GM12878 (cell line): ENCODE results near the gene UBQLN4. TPM values are rescaled to one million over a fixed set of nuclear protein-coding genes. Genes with fewer than 3 reads are reported as not detected.

Experiments used
- ATAC-seq: fragments of 200-7000 bp; cut with Tn5 transposase; 3 replicates; pipeline ENCODE4 v1.9.1; 2020; ENCODE audit warnings: mild to moderate bottlenecking, moderate library complexity
- BruUV-seq: library from RNA; stranded (reverse); fragments of 400-500 nt; replicated peaks from 2 replicates; lab custom pipeline; 2021; lab: Mats Ljungman, UMichigan
- CTCF ChIA-PET: fragments of 300-600 bp; sonication (Branson Sonifier 250); formaldehyde crosslinking; extraction: SDS; loops from one replicate; lab custom pipeline; 2021; ENCODE audit warnings: inconsistent platforms; lab: Yijun Ruan, JAX
- POLR2A ChIA-PET: fragments of 350-600 bp; formaldehyde crosslinking; extraction: SDS; loops from one replicate; lab custom pipeline; 2021; ENCODE audit warnings: inconsistent platforms; lab: Charles Lee
- RAD21 ChIA-PET: fragments of 300-600 bp; sonication (Branson Sonifier 250); formaldehyde crosslinking; loops from one replicate; lab custom pipeline; 2023; ENCODE audit warnings: antibody characterized with exemption; ENCODE audit not compliant: unreplicated experiment; lab: Charles Lee
- SMC1A ChIA-PET: fragments of 300-600 bp; sonication (Branson Sonifier 250); formaldehyde crosslinking; loops from one replicate; lab custom pipeline; 2023; ENCODE audit not compliant: unreplicated experiment, uncharacterized antibody; lab: Charles Lee
- DNase-seq: peaks from one replicate; pipeline ENCODE4 v3.0.0-alpha.2; 2011; ENCODE audit warnings: low read depth, low spot score
- FAIRE-seq: peaks from 3 replicates; lab custom pipeline; 2011; peaks lifted over from hg19 to GRCh38; lab: Jason Lieb, UNC
- H2AFZ ChIP-seq: 2 replicates; pipeline ENCODE4 v1.6.0; 2011; ENCODE audit warnings: low read depth, low read length, control low read depth; ENCODE audit not compliant: control insufficient read depth
- H3K27ac ChIP-seq: 2 replicates; pipeline ENCODE4 v1.5.1; 2011; ENCODE audit warnings: control low read depth; ENCODE audit not compliant: control insufficient read depth, insufficient read depth
- H3K27me3 ChIP-seq, 2 experiments: replicated peaks in 1 of 2; 2 replicates each; pipeline versions ENCODE4 v1.6.0 to v1.6.1; 2011; ENCODE audit warnings: low read length in 1 of 2; ENCODE audit not compliant: control insufficient read depth in 2 of 2, insufficient read depth in 2 of 2
- H3K36me3 ChIP-seq, 2 experiments: 2 replicates each; pipeline ENCODE4 v1.5.1; 2011; ENCODE audit warnings: low read length in 1 of 2; ENCODE audit not compliant: control insufficient read depth in 2 of 2, insufficient read depth in 2 of 2
- H3K4me1 ChIP-seq: 2 replicates; pipeline ENCODE4 v1.6.1; 2011; ENCODE audit warnings: mild to moderate bottlenecking, low read length, moderate library complexity, mixed read lengths; ENCODE audit not compliant: control insufficient read depth, insufficient read depth
- H3K4me2 ChIP-seq: 2 replicates; pipeline ENCODE4 v1.6.0; 2011; ENCODE audit warnings: control low read depth; ENCODE audit not compliant: control insufficient read depth, insufficient read depth
- H3K4me3 ChIP-seq: fragments of 200-600 bp; sonication (generic); 2 replicates; pipeline ENCODE4 v1.5.1; 2016
- H3K79me2 ChIP-seq: 2 replicates; pipeline ENCODE4 v1.6.0; 2011; ENCODE audit warnings: low read length; ENCODE audit not compliant: control insufficient read depth, insufficient read depth
- H3K9ac ChIP-seq: 2 replicates; pipeline ENCODE4 v1.8.0; 2011; ENCODE audit warnings: low read length, control low read depth, mixed read lengths; ENCODE audit not compliant: control insufficient read depth, insufficient read depth
- H3K9me3 ChIP-seq: replicated peaks from 3 replicates; pipeline ENCODE4 v1.5.1; 2011; ENCODE audit warnings: mild to moderate bottlenecking, low read length; ENCODE audit not compliant: control insufficient read depth, insufficient read depth
- H4K20me1 ChIP-seq: 2 replicates; pipeline ENCODE4 v1.6.0; 2011; ENCODE audit not compliant: control insufficient read depth, insufficient read depth
- CBX5 ChIP-seq: sonication (generic); IDR thresholded peaks from 2 replicates; pipeline ENCODE4 v1.6.1; 2016; ENCODE audit warnings: low read depth, moderate library complexity, mild to moderate bottlenecking, inconsistent platforms
- EGR1 ChIP-seq, 2 experiments: IDR thresholded peaks; 1 replicate in 1 of 2; 2 replicates in 1 of 2; pipeline ENCODE4 v1.6.1; 2011 to 2012; ENCODE audit warnings: low read depth in 2 of 2, low read length in 2 of 2, borderline replicate concordance in 1 of 2, mild to moderate bottlenecking in 1 of 2, moderate library complexity in 1 of 2
- ELK1 ChIP-seq: IDR thresholded peaks from 2 replicates; pipeline ENCODE4 v1.6.1; 2012; ENCODE audit warnings: low read depth, low read length, improper control_type of control experiment
- EZH2 ChIP-seq: IDR thresholded peaks from 2 replicates; pipeline ENCODE4 v1.6.1; 2012; ENCODE audit warnings: low read depth, mild to moderate bottlenecking, control low read depth, inconsistent platforms, low read length, borderline replicate concordance; ENCODE audit not compliant: control insufficient read depth
- NBN ChIP-seq: fragments of 450-650 bp; IDR thresholded peaks from 2 replicates; pipeline ENCODE4 v1.6.1; 2016
- ZNF207 ChIP-seq: fragments of 450-650 bp; IDR thresholded peaks from 2 replicates; pipeline ENCODE4 v1.6.1; 2014; ENCODE audit warnings: antibody characterized with exemption, mild to moderate bottlenecking, borderline replicate concordance
- ZNF592 ChIP-seq: fragments of 450-650 bp; IDR thresholded peaks from 2 replicates; pipeline ENCODE4 v1.6.1; 2017; ENCODE audit warnings: mild to moderate bottlenecking, moderate library complexity
- WGBS: methylation state at CpG from one replicate; pipeline ENCODE4 v1.1.6; 2016; ENCODE audit warnings: low lambda C conversion rate; ENCODE audit not compliant: insufficient replicate concordance, insufficient coverage; ENCODE audit errors: missing lambda C conversion rate; 5-methylcytosine and 5-hydroxymethylcytosine counted together
- in situ Hi-C: fragments of 300-500 bp; cut with MboI; formaldehyde crosslinking; loops from 9 replicates; pipeline ENCODE4 v1.14.3; 2018; ENCODE audit warnings: mixed read lengths
- intact Hi-C: fragments of 100-400 bp; cut with micrococcal nuclease; formaldehyde crosslinking; loops from one replicate; pipeline ENCODE4 v1.14.2; 2022; ENCODE audit not compliant: unreplicated experiment
- polyA plus RNA-seq, 11 experiments: library from polyadenylated mRNA; depleted of rRNA in 4 of 11; unstranded in 6 of 11; stranded (reverse) in 5 of 11; fragments of >200 nt; fragmentation: Nextera tagmentation in 4 of 11; fragmentation: Illumina TruSeq in 1 of 11; extraction: Ambion mirVana in 4 of 11; extraction: Trizol in 1 of 11; gene quantifications; 1 replicate in 1 of 11; 2 replicates in 10 of 11; pipeline versions ENCODE4 v1.2.1 to v1.2.3, GENCODE V29; 2011 to 2016; ENCODE audit warnings: inconsistent platforms in 2 of 11, missing spikeins in 2 of 11, low read depth in 1 of 11
- total RNA-seq, 4 experiments: library from RNA; depleted of rRNA in 3 of 4; stranded (reverse); fragments of >200 nt in 3 of 4; fragmentation: Illumina TruSeq in 1 of 4; extraction: Trizol in 1 of 4; gene quantifications; 2 replicates each; pipeline versions ENCODE4 v1.2.1 to v1.2.3, GENCODE V29; 2013 to 2021
- TF ChIP-seq, protein P1 (sequence below): fragments of 450-650 bp; conservative IDR thresholded peaks from 2 replicates; pipeline ENCODE4 v1.6.1; 2017; ENCODE audit warnings: mild to moderate bottlenecking, moderate library complexity
- TF ChIP-seq, protein P2 (sequence below): IDR thresholded peaks from 2 replicates; pipeline ENCODE4 v1.6.1; 2012; ENCODE audit warnings: mild to moderate bottlenecking, low read depth, low read length

Gene UBQLN4
- total and polyA plus RNA-seq, 10 of the 15 experiments (the other 5 are each of a cell fraction or from before 2014, with no cell fraction given) = 10.0 to 44.6 (median 19.7) TPM

DNA sequence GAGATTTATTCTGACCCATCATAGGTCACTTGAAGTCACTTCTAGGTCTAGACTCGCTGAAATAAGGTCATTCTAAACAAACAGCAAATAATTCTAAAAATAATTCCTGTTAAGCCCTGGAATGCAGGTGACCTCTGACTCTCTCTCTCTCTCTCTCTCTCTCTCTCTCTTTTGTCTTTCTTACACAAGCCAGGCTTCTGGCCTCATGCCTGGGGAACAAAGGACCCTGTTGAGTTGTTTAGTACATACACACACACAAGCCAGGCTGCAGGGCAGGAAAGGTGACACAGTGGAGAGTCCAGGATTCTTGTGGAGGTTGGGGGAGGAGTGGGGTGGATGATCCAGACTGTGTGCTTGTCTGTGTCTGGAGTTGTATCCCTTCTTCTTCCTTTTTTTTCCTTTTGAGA lies 32.7 kb upstream of the UBQLN4 start:
- ChIA-PET RAD21 (no interaction called here), POLR2A (no interaction called here), SMC1A (no interaction called here), CTCF (interaction anchor here (3.1 kb wide), 1 partner anchor 43 kb away, joined by 13 read pairs; no protein-coding TSS in a partner anchor)
- Histone ChIP-seq H3K27ac (no peak overlapping the region), H3K9ac (no peak overlapping the region), H2AFZ (no peak overlapping the region), H3K36me3 (no peaks in the 10 kb centered on the region), H3K4me1 (no peaks in the 10 kb centered on the region), H3K9me3 (no peaks in the 10 kb centered on the region), H3K4me2 (no peak overlapping the region), H4K20me1 (no peaks in the 10 kb centered on the region), H3K4me3 (no peak overlapping the region), H3K27me3 (peaks cover 0 to 2% of the 10 kb centered on the region in 2 experiments; a peak in 1 of 4 replicates), H3K79me2 (no peaks in the 10 kb centered on the region)
- no TSS peak for BruUV-seq
- FAIRE-seq (no peak), DNase-seq (no peak), ATAC-seq (no peak)
- intact Hi-C loops (no loop called here), in situ Hi-C loops (no loop called here)
- 0% methylated on average over 1 of the region's 1 CpG for WGBS
- TF ChIP-seq, protein P1, sequence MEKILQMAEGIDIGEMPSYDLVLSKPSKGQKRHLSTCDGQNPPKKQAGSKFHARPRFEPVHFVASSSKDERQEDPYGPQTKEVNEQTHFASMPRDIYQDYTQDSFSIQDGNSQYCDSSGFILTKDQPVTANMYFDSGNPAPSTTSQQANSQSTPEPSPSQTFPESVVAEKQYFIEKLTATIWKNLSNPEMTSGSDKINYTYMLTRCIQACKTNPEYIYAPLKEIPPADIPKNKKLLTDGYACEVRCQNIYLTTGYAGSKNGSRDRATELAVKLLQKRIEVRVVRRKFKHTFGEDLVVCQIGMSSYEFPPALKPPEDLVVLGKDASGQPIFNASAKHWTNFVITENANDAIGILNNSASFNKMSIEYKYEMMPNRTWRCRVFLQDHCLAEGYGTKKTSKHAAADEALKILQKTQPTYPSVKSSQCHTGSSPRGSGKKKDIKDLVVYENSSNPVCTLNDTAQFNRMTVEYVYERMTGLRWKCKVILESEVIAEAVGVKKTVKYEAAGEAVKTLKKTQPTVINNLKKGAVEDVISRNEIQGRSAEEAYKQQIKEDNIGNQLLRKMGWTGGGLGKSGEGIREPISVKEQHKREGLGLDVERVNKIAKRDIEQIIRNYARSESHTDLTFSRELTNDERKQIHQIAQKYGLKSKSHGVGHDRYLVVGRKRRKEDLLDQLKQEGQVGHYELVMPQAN = no peak
- TF ChIP-seq ZNF207 = no peak
- no peak for TF ChIP-seq EZH2
- no peak for TF ChIP-seq NBN
- TF ChIP-seq ELK1 = no peak
- TF ChIP-seq ZNF592 = no peak
- TF ChIP-seq, protein P2, sequence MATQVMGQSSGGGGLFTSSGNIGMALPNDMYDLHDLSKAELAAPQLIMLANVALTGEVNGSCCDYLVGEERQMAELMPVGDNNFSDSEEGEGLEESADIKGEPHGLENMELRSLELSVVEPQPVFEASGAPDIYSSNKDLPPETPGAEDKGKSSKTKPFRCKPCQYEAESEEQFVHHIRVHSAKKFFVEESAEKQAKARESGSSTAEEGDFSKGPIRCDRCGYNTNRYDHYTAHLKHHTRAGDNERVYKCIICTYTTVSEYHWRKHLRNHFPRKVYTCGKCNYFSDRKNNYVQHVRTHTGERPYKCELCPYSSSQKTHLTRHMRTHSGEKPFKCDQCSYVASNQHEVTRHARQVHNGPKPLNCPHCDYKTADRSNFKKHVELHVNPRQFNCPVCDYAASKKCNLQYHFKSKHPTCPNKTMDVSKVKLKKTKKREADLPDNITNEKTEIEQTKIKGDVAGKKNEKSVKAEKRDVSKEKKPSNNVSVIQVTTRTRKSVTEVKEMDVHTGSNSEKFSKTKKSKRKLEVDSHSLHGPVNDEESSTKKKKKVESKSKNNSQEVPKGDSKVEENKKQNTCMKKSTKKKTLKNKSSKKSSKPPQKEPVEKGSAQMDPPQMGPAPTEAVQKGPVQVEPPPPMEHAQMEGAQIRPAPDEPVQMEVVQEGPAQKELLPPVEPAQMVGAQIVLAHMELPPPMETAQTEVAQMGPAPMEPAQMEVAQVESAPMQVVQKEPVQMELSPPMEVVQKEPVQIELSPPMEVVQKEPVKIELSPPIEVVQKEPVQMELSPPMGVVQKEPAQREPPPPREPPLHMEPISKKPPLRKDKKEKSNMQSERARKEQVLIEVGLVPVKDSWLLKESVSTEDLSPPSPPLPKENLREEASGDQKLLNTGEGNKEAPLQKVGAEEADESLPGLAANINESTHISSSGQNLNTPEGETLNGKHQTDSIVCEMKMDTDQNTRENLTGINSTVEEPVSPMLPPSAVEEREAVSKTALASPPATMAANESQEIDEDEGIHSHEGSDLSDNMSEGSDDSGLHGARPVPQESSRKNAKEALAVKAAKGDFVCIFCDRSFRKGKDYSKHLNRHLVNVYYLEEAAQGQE = no peak
- TF ChIP-seq EGR1 (IDR thresholded peaks at IDR 0.05; ENCODE audit: borderline replicate concordance in 1 of 2, low read depth in 2 of 2, low read length in 2 of 2) = no peak
- TF ChIP-seq CBX5 = no peak
